Fibroblast of pulmonary artery (primary cell): ENCODE measurements around the gene ENAM.
"Not testable (repeated sequence)": the region's sequence is repeated elsewhere in the genome, so short reads cannot be mapped to it uniquely, and the experiment has no call there.

Experiments used
- DNase-seq: peaks from one replicate; pipeline ENCODE4 v3.0.0-alpha.2; 2010; ENCODE audit warnings: low read depth
- H3K4me3 ChIP-seq: replicated peaks from 2 replicates; pipeline ENCODE4 v1.5.1; 2011; ENCODE audit warnings: low read depth, mild to moderate bottlenecking, control low read depth, low read length, moderate library complexity
- CTCF ChIP-seq: IDR thresholded peaks from 2 replicates; pipeline ENCODE4 v1.5.1; 2011; ENCODE audit warnings: mild to moderate bottlenecking, control low read depth, low read length, inconsistent platforms; ENCODE audit errors: missing control alignments

The ENAM gene

DNA sequence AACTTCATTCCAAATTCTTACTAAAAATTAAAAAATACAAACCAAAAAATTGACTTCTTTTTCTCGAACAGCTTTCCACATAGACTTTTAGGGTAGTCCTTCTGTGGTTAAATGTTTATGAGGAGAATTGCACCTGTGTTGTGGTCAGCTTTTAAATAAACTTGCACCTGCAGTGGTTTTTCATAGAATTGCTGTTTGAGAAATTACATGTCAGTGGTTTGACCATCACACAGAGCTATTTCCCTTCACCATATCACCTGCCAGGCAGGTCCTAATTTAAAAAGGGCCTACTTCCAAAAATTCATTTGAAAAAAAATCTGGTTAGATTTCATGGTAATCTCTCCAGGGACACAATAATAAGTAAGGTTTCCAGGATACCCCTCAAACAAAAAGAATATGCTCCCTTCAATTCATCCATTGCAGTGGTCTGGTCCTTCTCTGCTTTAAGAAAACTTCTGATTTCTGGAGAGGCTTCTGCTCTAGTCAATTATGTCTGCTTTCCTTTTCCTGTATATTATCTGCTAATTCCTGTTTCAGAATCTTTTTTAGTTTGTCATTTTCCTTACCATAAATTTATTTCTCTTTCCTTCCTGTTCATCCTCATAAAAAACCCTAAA is 49.9 kb downstream of the ENAM start:
- DNase-seq, result no peak
- H3K4me3 ChIP-seq, result no peak overlapping the region
- TF ChIP-seq CTCF, result no peak

GRCh38 chr4:70680934-70681333 is 52.4 kb downstream of the ENAM start:
- no peak for DNase-seq
- TF ChIP-seq CTCF, result no peak
- H3K4me3 ChIP-seq, result no peak overlapping the region

- no peak for DNase-seq
- no peak for TF ChIP-seq CTCF
- no peak overlapping the region for H3K4me3 ChIP-seq
Observed at GRCh38 chr4:70681704-70682103, 53.2 kb downstream of the ENAM start.

DNA sequence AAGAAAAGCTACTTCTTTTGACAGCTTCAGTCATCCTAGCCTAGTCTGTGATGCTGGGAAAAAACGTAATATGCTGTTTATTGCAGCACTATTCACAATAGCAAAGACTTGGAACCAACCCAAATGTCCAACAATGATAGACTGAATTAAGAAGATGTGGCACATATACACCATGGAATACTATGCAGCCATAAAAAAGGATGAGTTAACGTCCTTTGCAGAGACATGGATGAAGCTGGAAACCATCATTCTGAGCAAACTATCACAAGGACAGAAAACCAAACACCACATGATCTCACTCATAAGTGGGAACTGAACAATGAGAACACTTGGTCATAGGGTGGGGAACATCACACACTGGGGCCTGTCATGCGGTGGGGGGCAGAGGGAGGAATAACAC is 53.6 kb downstream of the ENAM start:
- DNase-seq, H3K4me3 ChIP-seq: not testable (repeated sequence)

GRCh38 chr4:70687392-70687791 is 58.8 kb downstream of the ENAM start:
- peak overlapping the region; percentile 73 for H3K4me3 ChIP-seq
- TF ChIP-seq CTCF, result no peak
- no peak for DNase-seq

- peak; percentile 94 for TF ChIP-seq CTCF
Observed at GRCh38 chr4:70687821-70688794, 59.6 kb downstream of the ENAM start, which contains the start of gene UTP3. Gene UTP3 (plus strand): TSS chr4:70688532. CDS start chr4:70688678, 146 bp downstream.

GRCh38 chr4:70688795-70689231 is 60.3 kb downstream of the ENAM start:
- no peak for TF ChIP-seq CTCF
- peak; percentile 20 for DNase-seq
- H3K4me3 ChIP-seq, result peak overlapping the region; percentile 73

More at GRCh38 chr4:70687821-70688794, 59.6 kb downstream of the ENAM start, which contains the start of gene UTP3:
- H3K4me3 ChIP-seq, result peak within 1 kb of the TSS; percentile 73
- peak; percentile 100 for DNase-seq
